Naive thymus-derived CD4-positive, alpha-beta T cell (primary cell): ENCODE measurements around the gene GJC1. TPM values are rescaled to one million over a fixed set of nuclear protein-coding genes. Genes with fewer than 3 reads are reported as not detected.

Source experiments
- ATAC-seq: fragments of 150-1000 bp; cut with Tn5 transposase; 2 replicates; pipeline ENCODE4 v1.10.0; 2021; ENCODE audit warnings: mild to moderate bottlenecking, moderate library complexity
- CTCF ChIA-PET: fragments of 350-600 bp; sonication (Branson Sonifier 250); formaldehyde crosslinking; loops from one replicate; lab custom pipeline; 2021; ENCODE audit warnings: antibody characterized with exemption; lab: Charles Lee
- POLR2A ChIA-PET: fragments of 350-600 bp; sonication (Branson Sonifier 250); formaldehyde crosslinking; loops from one replicate; lab custom pipeline; 2021; ENCODE audit warnings: antibody characterized with exemption, inconsistent platforms; lab: Charles Lee
- DNase-seq, 9 donors: peaks; one replicate each; pipeline versions ENCODE4 v3.0.0 to v3.0.0-alpha.2; 2020 to 2022; ENCODE audit warnings: mixed read lengths in 1 of 9
- H3K27ac ChIP-seq: one replicate; pipeline ENCODE4 v1.7.0; 2013; ENCODE audit warnings: mild to moderate bottlenecking, low read depth, low read length, moderate library complexity
- H3K27me3 ChIP-seq, 2 donors: one replicate each; pipeline ENCODE4 v1.7.0; 2013; ENCODE audit warnings: low read length in 2 of 2, mild to moderate bottlenecking in 2 of 2, moderate library complexity in 2 of 2; ENCODE audit not compliant: control insufficient read depth in 2 of 2, insufficient read depth in 2 of 2
- H3K36me3 ChIP-seq, 3 experiments: 1 replicate in 2 of 3; 2 replicates in 1 of 3; pipeline ENCODE4 v1.7.0; 2013; ENCODE audit warnings: low read length in 3 of 3, mild to moderate bottlenecking in 3 of 3, moderate library complexity in 1 of 3; ENCODE audit not compliant: insufficient read depth in 3 of 3, control insufficient read depth in 2 of 3
- H3K4me1 ChIP-seq, 2 donors: one replicate each; pipeline ENCODE4 v1.7.0; 2013; ENCODE audit warnings: low read length in 2 of 2, mild to moderate bottlenecking in 2 of 2, moderate library complexity in 1 of 2; ENCODE audit not compliant: control insufficient read depth in 2 of 2, insufficient read depth in 2 of 2
- H3K4me3 ChIP-seq: 2 replicates; pipeline ENCODE4 v1.7.0; 2013; ENCODE audit warnings: mild to moderate bottlenecking, low read length
- H3K9me3 ChIP-seq, 3 experiments: 1 replicate in 2 of 3; 2 replicates in 1 of 3; pipeline ENCODE4 v1.7.0; 2013; ENCODE audit warnings: low read length in 3 of 3; ENCODE audit not compliant: control insufficient read depth in 2 of 3
- H3K27ac Mint-ChIP-seq, 9 donors: one replicate each; pipeline ENCODE4 v1.8.0; 2020 to 2022; ENCODE audit warnings: mixed read lengths in 9 of 9, mild to moderate bottlenecking in 8 of 9, moderate library complexity in 5 of 9, inconsistent platforms in 2 of 9
- H3K27me3 Mint-ChIP-seq, 5 donors: one replicate each; pipeline ENCODE4 v1.8.0; 2021 to 2022; ENCODE audit warnings: mixed read lengths in 5 of 5, mild to moderate bottlenecking in 1 of 5
- H3K36me3 Mint-ChIP-seq, 5 donors: one replicate each; pipeline ENCODE4 v1.8.0; 2020 to 2022; ENCODE audit warnings: mixed read lengths in 5 of 5, mild to moderate bottlenecking in 3 of 5, inconsistent platforms in 1 of 5
- H3K4me1 Mint-ChIP-seq, 7 donors: one replicate each; pipeline ENCODE4 v1.8.0; 2020 to 2022; ENCODE audit warnings: mixed read lengths in 7 of 7, mild to moderate bottlenecking in 3 of 7, inconsistent platforms in 1 of 7
- H3K4me3 Mint-ChIP-seq, 10 donors: one replicate each; pipeline ENCODE4 v1.8.0; 2020 to 2022; ENCODE audit warnings: mild to moderate bottlenecking in 10 of 10, mixed read lengths in 10 of 10, moderate library complexity in 6 of 10, inconsistent platforms in 2 of 10
- H3K9me3 Mint-ChIP-seq, 11 donors: one replicate each; pipeline ENCODE4 v1.8.0; 2020 to 2022; ENCODE audit warnings: mixed read lengths in 11 of 11, mild to moderate bottlenecking in 4 of 11, inconsistent platforms in 1 of 11, moderate library complexity in 1 of 11
- intact Hi-C, 2 donors: fragments of 100-400 bp; cut with micrococcal nuclease; formaldehyde crosslinking; loops; one replicate each; pipeline ENCODE4 v1.15.1; 2023
- polyA plus RNA-seq, 2 donors: library from polyadenylated mRNA; unstranded; fragments of 300-500 nt; fragmentation: Illumina TruSeq; gene quantifications; one replicate each; pipeline ENCODE4 v1.2.3, GENCODE V29; 2021
- total RNA-seq, 6 experiments: library from RNA in 5 of 6; stranded (reverse) in 5 of 6; gene quantifications; 1 replicate in 5 of 6; 2 replicates in 1 of 6; pipeline ENCODE4 v1.2.3 and lab custom pipeline; 2021 to 2026

Gene GJC1
- total and polyA plus RNA-seq, 7 experiments from 2014 or later, result 0.20 to 1.4 TPM; not detected in 5

DNA sequence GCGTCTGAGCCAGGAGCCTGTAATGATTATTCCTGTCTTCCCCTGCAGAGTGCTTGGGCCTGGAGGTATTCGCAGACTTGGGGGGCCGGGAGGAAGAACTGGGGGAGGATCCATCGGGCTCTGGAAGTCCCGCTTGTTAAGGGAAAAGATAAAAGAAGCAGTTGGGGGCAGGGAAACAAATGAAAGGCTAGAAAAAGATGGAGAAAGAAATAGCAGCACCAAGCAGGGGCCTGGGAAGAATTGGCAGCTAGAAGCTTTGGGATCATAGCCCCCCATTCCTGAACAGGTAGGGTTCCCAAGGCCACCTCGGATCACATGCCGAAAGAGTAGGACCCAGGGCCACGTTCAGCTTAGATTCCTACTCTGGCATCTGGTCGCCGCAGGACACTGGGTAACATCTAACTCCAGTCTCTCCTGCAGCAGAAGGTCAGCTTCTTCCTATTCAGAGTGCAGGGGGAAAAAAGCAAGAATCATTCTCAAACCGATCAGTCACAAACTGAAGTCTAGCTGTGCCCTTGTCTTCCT, 47.7 kb downstream of the GJC1 start:
- Histone ChIP-seq H3K4me1 (peaks cover 0 to 6% of the 10 kb centered on the region in 2 donors), H3K36me3 (no peaks in the 10 kb centered on the region), H3K4me3 (no peak overlapping the region), H3K27ac (no peak overlapping the region), H3K27me3 (no peaks in the 10 kb centered on the region), H3K9me3 (no peaks in the 10 kb centered on the region)
- no peak for ATAC-seq
- Mint-ChIP-seq H3K4me1 (peaks cover 0 to 10% (median 3%) of the 10 kb centered on the region in 7 donors), H3K36me3 (no peaks in the 10 kb centered on the region), H3K27me3 (peaks cover 0 to 10% (median 0%) of the 10 kb centered on the region in 5 donors), H3K9me3 (no peaks in the 10 kb centered on the region), H3K4me3 (no peak overlapping the region), H3K27ac (no peak overlapping the region)
- POLR2A ChIA-PET, result no interaction called here
- CTCF ChIA-PET, result interaction anchor here (13.5 kb wide), 1 partner anchor 84 kb away, joined by 146 read pairs; no protein-coding TSS in a partner anchor
- intact Hi-C loops, result no loop called here
- no peak for DNase-seq

DNA sequence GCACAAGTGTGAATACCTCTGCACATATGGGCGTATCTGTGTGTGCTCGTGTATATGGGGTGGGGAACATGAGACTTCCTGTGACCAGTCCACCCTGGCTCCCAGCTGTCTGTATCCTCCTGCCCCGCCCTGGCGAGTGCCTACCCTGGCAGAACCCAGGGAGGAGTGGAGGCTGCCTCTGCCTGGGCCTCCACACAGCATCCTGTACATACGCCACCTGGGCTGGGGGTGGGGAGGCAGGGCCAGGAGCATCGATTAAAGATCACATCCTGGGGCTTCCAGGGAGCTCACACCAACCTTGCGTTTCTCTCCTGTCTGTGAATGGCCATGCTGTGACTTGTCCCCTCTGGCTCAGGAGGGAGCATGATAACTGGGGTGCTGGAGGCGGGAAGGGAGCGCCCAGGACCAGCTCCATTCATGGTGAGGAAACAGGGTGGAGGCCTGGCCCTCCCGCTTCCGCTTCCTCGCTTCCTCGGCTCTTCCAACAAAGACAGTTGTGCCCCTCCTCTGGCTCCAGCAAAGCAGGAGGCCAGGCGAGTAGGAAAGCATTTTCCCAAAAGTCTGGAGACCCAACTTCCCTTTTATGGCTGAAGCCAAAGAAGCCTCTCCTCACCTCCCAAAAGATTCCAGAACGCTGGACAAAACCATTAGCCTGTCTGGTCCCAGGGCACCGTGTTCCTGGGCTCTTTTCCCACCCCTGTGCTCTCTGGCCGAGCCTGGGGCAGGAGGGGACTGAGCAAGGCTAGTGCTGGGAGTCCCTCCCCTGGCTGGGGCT, 48.3 kb downstream of the GJC1 start:
- no peak overlapping the region for H3K27ac ChIP-seq

DNA sequence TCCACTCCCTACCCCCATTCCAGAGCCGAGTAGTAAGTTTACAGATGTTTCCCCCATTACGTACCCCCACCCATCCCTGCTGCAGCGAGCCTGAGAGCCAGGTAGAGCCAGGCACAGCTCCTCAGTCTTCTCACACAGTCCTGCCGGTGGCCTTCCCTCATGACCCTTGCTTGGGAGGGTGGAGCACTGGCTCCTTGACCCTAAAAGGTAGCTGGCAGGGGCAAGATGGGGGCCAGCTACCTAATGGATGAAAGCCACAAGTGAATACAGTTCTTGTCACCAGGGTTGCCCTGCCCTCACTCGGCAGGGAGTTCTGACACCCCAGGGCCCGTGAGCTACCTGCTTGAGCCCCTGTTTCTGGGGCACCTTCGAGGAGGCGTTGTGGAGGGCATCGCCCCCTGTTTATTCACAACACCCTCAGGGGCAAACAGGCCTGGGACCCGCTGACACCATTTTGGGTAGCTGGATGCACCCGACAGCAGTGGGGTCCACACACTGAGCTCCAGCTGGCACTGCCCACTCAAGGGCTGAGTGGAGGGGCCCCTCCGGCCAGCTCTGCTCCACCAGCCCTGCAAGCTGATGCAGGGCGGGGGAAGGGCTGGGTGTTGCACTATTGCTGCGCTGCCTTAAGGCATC, 49.1 kb downstream of the GJC1 start:
- H3K4me1 ChIP-seq, result peaks cover 0 to 11% of the 10 kb centered on the region in 2 donors
- Mint-ChIP-seq H3K4me1 (peaks cover 0 to 13% (median 8%) of the 10 kb centered on the region in 7 donors), H3K27ac (no peak overlapping the region), H3K9me3 (no peaks in the 10 kb centered on the region), H3K4me3 (no peak overlapping the region), H3K36me3 (no peaks in the 10 kb centered on the region), H3K27me3 (peaks cover 0 to 11% (median 0%) of the 10 kb centered on the region in 5 donors)
- POLR2A ChIA-PET, result no interaction called here
- H3K4me3 ChIP-seq, result no peak overlapping the region
- no peaks in the 10 kb centered on the region for H3K9me3 ChIP-seq
- ATAC-seq, result no peak
- CTCF ChIA-PET, result interaction anchor here (0.6 to 13.5 kb wide), 4 partner anchors 65 to 159 kb away, joined by 3 to 146 read pairs (median 3); no protein-coding TSS in a partner anchor
- no peak for DNase-seq
- intact Hi-C loops, result no loop called here
- no peaks in the 10 kb centered on the region for H3K27me3 ChIP-seq
- H3K36me3 ChIP-seq, result no peaks in the 10 kb centered on the region
- no peak overlapping the region for H3K27ac ChIP-seq

More for the DNA sequence above, 48.3 kb downstream of the GJC1 start:
- Mint-ChIP-seq H3K36me3 (no peaks in the 10 kb centered on the region), H3K27ac (no peak overlapping the region), H3K27me3 (peaks cover 0 to 11% (median 0%) of the 10 kb centered on the region in 5 donors), H3K4me1 (peaks cover 0 to 10% (median 4%) of the 10 kb centered on the region in 7 donors), H3K9me3 (no peaks in the 10 kb centered on the region), H3K4me3 (no peak overlapping the region)
- Histone ChIP-seq H3K9me3 (no peaks in the 10 kb centered on the region), H3K36me3 (no peaks in the 10 kb centered on the region), H3K27me3 (no peaks in the 10 kb centered on the region), H3K4me1 (peaks cover 0 to 6% of the 10 kb centered on the region in 2 donors), H3K4me3 (no peak overlapping the region)
- intact Hi-C loops, result no loop called here
- DNase-seq (no peak), ATAC-seq (no peak)
- CTCF ChIA-PET, result interaction anchor here (0.6 to 13.5 kb wide), 3 partner anchors 85 to 160 kb away, joined by 3 to 146 read pairs (median 3); no protein-coding TSS in a partner anchor
- POLR2A ChIA-PET, result no interaction called here

DNA sequence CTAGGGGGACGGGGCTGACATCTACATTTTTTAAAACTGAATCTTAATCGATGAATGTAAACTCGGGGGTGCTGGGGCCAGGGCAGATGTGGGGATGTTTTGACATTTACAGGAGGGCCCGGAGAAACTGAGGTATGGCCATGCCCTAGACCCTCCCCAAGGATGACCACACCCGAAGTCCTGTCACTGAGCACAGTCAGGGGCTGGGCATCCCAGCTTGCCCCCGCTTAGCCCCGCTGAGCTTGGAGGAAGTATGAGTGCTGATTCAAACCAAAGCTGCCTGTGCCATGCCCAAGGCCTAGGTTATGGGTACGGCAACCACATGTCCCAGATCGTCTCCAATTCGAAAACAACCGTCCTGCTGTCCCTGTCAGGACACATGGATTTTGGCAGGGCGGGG, 49.9 kb downstream of the GJC1 start:
- peaks cover 0 to 11% of the 10 kb centered on the region in 2 donors for H3K4me1 ChIP-seq
- DNase-seq (no peak), ATAC-seq (no peak)
- H3K27ac ChIP-seq, result no peak overlapping the region
- no peaks in the 10 kb centered on the region for H3K27me3 ChIP-seq
- H3K4me3 ChIP-seq, result no peak overlapping the region
- intact Hi-C loops, result no loop called here
- Mint-ChIP-seq H3K4me3 (no peak overlapping the region), H3K27ac (no peak overlapping the region), H3K9me3 (no peaks in the 10 kb centered on the region), H3K36me3 (no peaks in the 10 kb centered on the region), H3K4me1 (peaks cover 0 to 13% (median 9%) of the 10 kb centered on the region in 7 donors), H3K27me3 (peaks cover 0 to 11% (median 0%) of the 10 kb centered on the region in 5 donors)
- POLR2A ChIA-PET, result no interaction called here
- no peaks in the 10 kb centered on the region for H3K9me3 ChIP-seq
- CTCF ChIA-PET, result interaction anchor here (0.7 to 13.5 kb wide), 5 partner anchors 30 to 243 kb away, joined by 3 to 146 read pairs (median 3); no protein-coding TSS in a partner anchor
- no peaks in the 10 kb centered on the region for H3K36me3 ChIP-seq

DNA sequence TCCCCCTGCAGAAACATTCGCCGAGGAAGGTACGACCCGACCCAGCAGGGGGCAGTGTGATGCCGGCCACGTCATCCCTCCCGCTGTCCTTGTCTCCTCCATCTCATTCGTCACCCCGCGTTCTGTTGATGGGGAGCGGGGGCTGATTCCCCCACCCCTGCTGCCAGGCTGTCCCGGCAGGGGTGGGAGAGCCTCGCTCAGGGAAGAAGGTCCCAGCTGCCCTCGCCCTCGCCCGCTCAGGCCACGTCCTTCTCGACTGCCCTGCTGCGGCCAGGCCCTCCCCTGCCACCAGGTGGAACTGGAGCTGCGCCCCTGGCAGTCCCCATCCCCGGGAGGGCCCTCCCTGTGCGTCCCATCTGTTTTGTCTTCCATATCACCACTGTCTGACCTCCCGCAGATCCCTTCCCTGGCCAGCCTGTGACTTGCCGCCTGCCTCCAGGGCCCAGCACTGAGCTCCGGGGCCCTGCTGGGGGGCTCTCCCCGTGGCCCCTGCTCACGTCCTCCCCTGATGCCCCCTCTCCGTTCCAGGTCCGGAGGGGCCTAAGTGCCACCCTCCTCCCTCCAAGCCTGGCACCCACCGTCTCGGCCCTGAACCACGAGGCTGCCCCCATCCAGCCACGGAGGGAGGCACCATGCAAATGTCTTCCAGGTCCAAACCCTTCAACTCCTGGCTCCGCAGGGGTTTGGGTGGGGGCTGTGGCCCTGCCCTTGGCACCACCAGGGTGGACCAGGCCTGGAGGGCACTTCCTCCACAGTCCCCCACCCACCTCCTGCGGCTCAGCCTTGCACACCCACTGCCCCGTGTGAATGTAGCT, 50.7 kb downstream of the GJC1 start:
- intact Hi-C loops, result loop anchor here (1.0 to 10.0 kb wide), 9 partner anchors 53 to 535 kb away; partner anchors contain the start of genes GJC1 (in 1 of the 2), KIF18B (in 1 of the 2), MAP3K14 (in 1 of the 2) and PLCD3 (in 1 of the 2)
- ChIA-PET CTCF (interaction anchor here (0.7 to 13.5 kb wide), 6 partner anchors 9 to 244 kb away, joined by 3 to 146 read pairs (median 4); no protein-coding TSS in a partner anchor), POLR2A (no interaction called here)
- Mint-ChIP-seq H3K4me3 (peak overlapping the region; percentile 18 to 72 (median 60)), H3K9me3 (no peaks in the 10 kb centered on the region), H3K4me1 (peaks cover 0 to 14% (median 9%) of the 10 kb centered on the region in 7 donors), H3K36me3 (no peaks in the 10 kb centered on the region), H3K27ac (peak overlapping the region in 1 of 9 donors; percentile 60), H3K27me3 (peaks cover 0 to 11% (median 0%) of the 10 kb centered on the region in 5 donors)
- DNase-seq (peak; percentile 64 to 86 (median 76)), ATAC-seq (peak; percentile 46)
- no peak overlapping the region for H3K27ac ChIP-seq
- H3K4me3 ChIP-seq, result peak overlapping the region; percentile 59
- no peaks in the 10 kb centered on the region for H3K9me3 ChIP-seq
- no peaks in the 10 kb centered on the region for H3K27me3 ChIP-seq
- no peaks in the 10 kb centered on the region for H3K36me3 ChIP-seq
- H3K4me1 ChIP-seq, result peaks cover 0 to 11% of the 10 kb centered on the region in 2 donors
